IMR-90 (cell line): Measurements from ENCODE around the gene LRRC3C. TPM values are rescaled to one million over a fixed set of nuclear protein-coding genes. Genes with fewer than 3 reads are reported as not detected.

ENCODE experiments used
- ATAC-seq: fragments of 200-7000 bp; cut with Tn5 transposase; 2 replicates; pipeline ENCODE4 v1.9.1; 2020; ENCODE audit warnings: low read depth, mild to moderate bottlenecking, moderate library complexity
- BruUV-seq: library from RNA; stranded (reverse); fragments of 400-500 nt; replicated peaks from 2 replicates; lab custom pipeline; 2021; lab: Mats Ljungman, UMichigan
- CTCF ChIA-PET: fragments of 300-600 bp; formaldehyde crosslinking; extraction: SDS; loops from one replicate; lab custom pipeline; 2021; ENCODE audit warnings: antibody characterized with exemption; lab: Yijun Ruan, JAX
- POLR2A ChIA-PET: fragments of 300-600 bp; sonication (Branson Sonifier 250); formaldehyde crosslinking; loops from one replicate; lab custom pipeline; 2022; ENCODE audit warnings: antibody characterized with exemption; ENCODE audit not compliant: unreplicated experiment; lab: Charles Lee
- DNase-seq: peaks from one replicate; pipeline ENCODE4 v3.0.0; 2013
- H2AFZ ChIP-seq: replicated peaks from 2 replicates; pipeline ENCODE3; 2013; ENCODE audit warnings: low read length, mild to moderate bottlenecking; ENCODE audit not compliant: poor library complexity
- H2AK5ac ChIP-seq: 2 replicates; pipeline ENCODE4 v1.6.1; 2013; ENCODE audit warnings: low read depth, low read length, inconsistent platforms
- H2AK9ac ChIP-seq: replicated peaks from 2 replicates; pipeline ENCODE3; 2013; ENCODE audit warnings: mild to moderate bottlenecking, low read depth, low read length, moderate library complexity; ENCODE audit not compliant: poor library complexity
- H2BK120ac ChIP-seq: 2 replicates; pipeline ENCODE4 v1.6.1; 2013; ENCODE audit warnings: low read depth, low read length, inconsistent platforms
- H2BK15ac ChIP-seq: 3 replicates; pipeline ENCODE4 v1.6.1; 2013; ENCODE audit warnings: low read depth, low read length, inconsistent platforms
- H2BK20ac ChIP-seq: 2 replicates; pipeline ENCODE4 v1.6.1; 2013; ENCODE audit warnings: low read depth, mild to moderate bottlenecking, inconsistent platforms, low read length, moderate library complexity
- H2BK5ac ChIP-seq: 2 replicates; pipeline ENCODE4 v1.6.1; 2013; ENCODE audit warnings: mild to moderate bottlenecking, low read depth, low read length, inconsistent platforms; ENCODE audit not compliant: poor library complexity, severe bottlenecking
- H3K14ac ChIP-seq: replicated peaks from 2 replicates; pipeline ENCODE4 v1.6.1; 2013; ENCODE audit warnings: low read depth, low read length, inconsistent platforms
- H3K18ac ChIP-seq: 2 replicates; pipeline ENCODE4 v1.6.1; 2013; ENCODE audit warnings: low read depth, low read length, control low read depth
- H3K23ac ChIP-seq: 2 replicates; pipeline ENCODE4 v1.6.1; 2013; ENCODE audit warnings: low read depth, low read length, inconsistent platforms
- H3K27ac ChIP-seq: 2 replicates; pipeline ENCODE4 v1.5.1; 2013; ENCODE audit warnings: mild to moderate bottlenecking, control low read depth, low read length; ENCODE audit not compliant: insufficient read depth
- H3K27me3 ChIP-seq: 2 replicates; pipeline ENCODE4 v1.6.1; 2013; ENCODE audit warnings: low read length; ENCODE audit not compliant: control insufficient read depth, insufficient read depth
- H3K36me3 ChIP-seq: 2 replicates; pipeline ENCODE4 v1.6.1; 2013; ENCODE audit warnings: low read length, mixed read lengths; ENCODE audit not compliant: control insufficient read depth, insufficient read depth
- H3K4ac ChIP-seq: 2 replicates; pipeline ENCODE4 v1.6.1; 2013; ENCODE audit warnings: low read depth, low read length, inconsistent platforms
- H3K4me1 ChIP-seq: 2 replicates; pipeline ENCODE4 v1.6.1; 2013; ENCODE audit warnings: low read length, mixed read lengths; ENCODE audit not compliant: control insufficient read depth, insufficient read depth
- H3K4me2 ChIP-seq: 2 replicates; pipeline ENCODE4 v1.6.1; 2013; ENCODE audit warnings: low read depth, mild to moderate bottlenecking, control low read depth, low read length, moderate library complexity
- H3K4me3 ChIP-seq: 2 replicates; pipeline ENCODE4 v1.5.1; 2013; ENCODE audit warnings: low read depth, mild to moderate bottlenecking, control low read depth, low read length, moderate library complexity; ENCODE audit not compliant: insufficient read depth
- H3K56ac ChIP-seq: 2 replicates; pipeline ENCODE4 v1.6.1; 2013; ENCODE audit warnings: low read length, inconsistent platforms; ENCODE audit not compliant: insufficient read depth; ENCODE audit errors: extremely low read depth
- H3K79me1 ChIP-seq, 2 experiments: 2 replicates each; pipeline ENCODE4 v1.6.1; 2013; ENCODE audit warnings: low read length in 2 of 2, inconsistent platforms in 1 of 2, low read depth in 1 of 2
- H3K9ac ChIP-seq: 2 replicates; pipeline ENCODE4 v1.6.1; 2013; ENCODE audit warnings: low read depth, low read length, control low read depth
- H3K9me1 ChIP-seq: 2 replicates; pipeline ENCODE4 v1.6.1; 2013; ENCODE audit warnings: low read length, inconsistent platforms; ENCODE audit not compliant: insufficient read depth
- H3K9me3 ChIP-seq: 2 replicates; pipeline ENCODE4 v1.6.1; 2013; ENCODE audit warnings: low read length; ENCODE audit not compliant: control insufficient read depth, insufficient read depth
- H4K20me1 ChIP-seq: 2 replicates; pipeline ENCODE4 v1.6.1; 2013; ENCODE audit warnings: low read length, inconsistent platforms; ENCODE audit not compliant: insufficient read depth
- H4K5ac ChIP-seq: 2 replicates; pipeline ENCODE4 v1.6.1; 2013; ENCODE audit warnings: mild to moderate bottlenecking, low read depth, low read length, control low read depth
- H4K8ac ChIP-seq, 2 experiments: 2 replicates each; pipeline ENCODE4 v1.6.1; 2013; ENCODE audit warnings: low read depth in 2 of 2, low read length in 2 of 2, control low read depth in 1 of 2, inconsistent platforms in 1 of 2
- H4K91ac ChIP-seq: 2 replicates; pipeline ENCODE4 v1.6.1; 2013; ENCODE audit warnings: low read depth, low read length, inconsistent platforms; ENCODE audit not compliant: insufficient read depth
- CHD1 ChIP-seq: IDR thresholded peaks from 2 replicates; pipeline ENCODE4 v1.6.1; 2012; ENCODE audit warnings: low read depth, low read length, improper control_type of control experiment
- RFX5 ChIP-seq: IDR thresholded peaks from 2 replicates; pipeline ENCODE4 v1.8.0; 2012; ENCODE audit warnings: low read depth, mild to moderate bottlenecking, low read length, moderate library complexity
- WGBS, 2 experiments: methylation state at CpG; one replicate each; pipeline versions ENCODE4 v1.1.5 to v1.1.7; 2013; ENCODE audit warnings: missing lambda C conversion rate in 2 of 2; ENCODE audit not compliant: insufficient read length in 1 of 2; ENCODE audit errors: extremely low coverage in 2 of 2; 5-methylcytosine and 5-hydroxymethylcytosine counted together
- dilution Hi-C: fragments of 300-500 bp; cut with HindIII; formaldehyde crosslinking; loops from one replicate; pipeline ENCODE4 v1.14.3; 2018; ENCODE audit warnings: low sequenced_read_pairs; ENCODE audit not compliant: unreplicated experiment
- in situ Hi-C: fragments of 300-500 bp; cut with MboI; formaldehyde crosslinking; loops from 3 replicates; pipeline ENCODE4 v1.14.3; 2019; ENCODE audit warnings: low sequenced_read_pairs, inconsistent platforms, mixed read lengths
- intact Hi-C: fragments of 100-400 bp; cut with micrococcal nuclease; formaldehyde crosslinking; loops from 2 replicates; pipeline ENCODE4 v1.10.0; 2022
- polyA plus RNA-seq, 3 experiments: library from polyadenylated mRNA; depleted of rRNA; stranded (reverse); fragments of >200 nt; gene quantifications; 2 replicates each; pipeline ENCODE4 v1.2.3, GENCODE V29; 2012; ENCODE audit warnings: low replicate concordance in 1 of 3
- total RNA-seq: library from RNA; depleted of rRNA; stranded (reverse); fragments of >200 nt; gene quantifications from 2 replicates; pipeline ENCODE4 v1.2.3, GENCODE V29; 2012

The LRRC3C gene
- total and polyA plus RNA-seq, 2 of the 4 experiments (the other 2 are of a cell fraction): not detected

DNA sequence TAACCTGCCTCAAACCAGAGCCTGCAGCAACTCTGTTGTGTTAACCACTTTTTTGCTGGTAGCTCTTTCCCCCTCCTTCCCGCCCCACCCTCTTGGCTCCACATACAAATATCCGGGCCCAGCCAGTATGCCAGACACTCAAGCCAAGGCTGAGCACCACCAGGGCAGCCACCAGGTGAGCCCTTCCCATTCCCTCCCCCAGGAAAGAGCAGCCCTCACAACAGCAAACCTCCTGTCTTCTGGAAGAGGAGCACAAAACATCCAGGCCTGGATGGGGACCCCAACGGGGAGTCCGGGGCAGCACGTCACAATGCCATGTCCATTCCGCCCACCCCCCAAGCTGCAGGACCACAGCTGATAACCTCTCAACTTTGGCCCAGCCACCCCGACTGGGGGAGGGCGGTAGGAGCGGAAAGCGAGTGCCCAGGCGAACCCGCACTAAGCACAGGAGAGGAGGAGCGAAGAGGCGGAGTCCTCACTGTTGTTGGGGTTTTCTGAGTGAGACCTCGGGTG lies 888 bp upstream of the LRRC3C start:
- H2AFZ ChIP-seq: peak overlapping the region; percentile 91
- H2BK120ac ChIP-seq: no peak overlapping the region
- in situ Hi-C loops (no loop called here), intact Hi-C loops (no loop called here), dilution Hi-C loops (no loop called here)
- peak overlapping the region; percentile 58; the same call in 1 of the 2 replicates for H3K56ac ChIP-seq
- H2BK5ac ChIP-seq: peak overlapping the region; percentile 56
- H2AK5ac ChIP-seq: peak overlapping the region; percentile 70
- H3K4ac ChIP-seq: no peak overlapping the region
- H3K23ac ChIP-seq: peak overlapping the region; percentile 48; the same call in 1 of the 2 replicates
- peaks cover 20% of the 10 kb centered on the region for H3K9me1 ChIP-seq
- 5% methylated on average over 7 of the region's 15 CpGs; no CpG with 5 or more reads in 1 of the 2 experiments for WGBS, 2 experiments
- no TSS peak for BruUV-seq
- TF ChIP-seq RFX5 (no peak), CHD1 (no peak)
- peak overlapping the region; percentile 82 for H3K27ac ChIP-seq
- peaks cover 51% of the 10 kb centered on the region for H4K20me1 ChIP-seq
- peak overlapping the region in 1 of 2 experiments; percentile 53; a peak in 1 of 4 replicates for H4K8ac ChIP-seq
- CTCF ChIA-PET: no interaction called here
- peak overlapping the region; percentile 72 for H3K14ac ChIP-seq
- peaks cover 9 to 61% of the 10 kb centered on the region in 2 experiments; a peak in 3 of 4 replicates for H3K79me1 ChIP-seq
- H2AK9ac ChIP-seq: peak overlapping the region; percentile 88
- peaks cover 41% of the 10 kb centered on the region for H3K4me1 ChIP-seq
- no peak overlapping the region for H2BK15ac ChIP-seq
- H3K27me3 ChIP-seq: no peaks in the 10 kb centered on the region
- no peak overlapping the region; the same call in 1 of the 2 replicates for H3K18ac ChIP-seq
- peak overlapping the region; percentile 56 for H3K4me3 ChIP-seq
- H3K4me2 ChIP-seq: peak overlapping the region; percentile 100
- H3K36me3 ChIP-seq: peaks cover 24% of the 10 kb centered on the region
- ATAC-seq (peak; percentile 43), DNase-seq (no peak)
- peak overlapping the region; percentile 86 for H3K9ac ChIP-seq
- POLR2A ChIA-PET: no interaction called here
- H3K9me3 ChIP-seq: no peaks in the 10 kb centered on the region
- no peak overlapping the region; the same call in 1 of the 2 replicates for H4K91ac ChIP-seq
- H2BK20ac ChIP-seq: no peak overlapping the region
- H4K5ac ChIP-seq: 0 out of 2 replicates have a peak overlapping the region, but pooled peaks have one; percentile 10
